Astrocyte (in vitro differentiated cells and primary cell): ENCODE results near the gene FGD2. TPM values are rescaled to one million over a fixed set of nuclear protein-coding genes. Genes with fewer than 3 reads are reported as not detected.

Source experiments
- DNase-seq: peaks from one replicate; pipeline ENCODE4 v3.0.0-alpha.2; 2010; ENCODE audit warnings: low read depth
- FAIRE-seq: peaks from 2 replicates; lab custom pipeline; 2011; peaks lifted over from hg19 to GRCh38; lab: Jason Lieb, UNC
- H2AFZ ChIP-seq: 2 replicates; pipeline ENCODE4 v1.6.0; 2012; ENCODE audit warnings: low read depth, low read length, inconsistent platforms
- H3K27ac ChIP-seq: 2 replicates; pipeline ENCODE4 v1.5.1; 2011; ENCODE audit warnings: low read depth, low read length, inconsistent platforms
- H3K27me3 ChIP-seq: 2 replicates; pipeline ENCODE4 v1.6.0; 2011; ENCODE audit warnings: low read length, inconsistent platforms; ENCODE audit not compliant: insufficient read depth
- H3K36me3 ChIP-seq: 2 replicates; pipeline ENCODE4 v1.5.1; 2011; ENCODE audit warnings: low read length, inconsistent platforms; ENCODE audit not compliant: insufficient read depth
- H3K4me1 ChIP-seq: 2 replicates; pipeline ENCODE4 v1.5.1; 2011; ENCODE audit warnings: low read length, inconsistent platforms; ENCODE audit not compliant: insufficient read depth
- H3K4me2 ChIP-seq: 2 replicates; pipeline ENCODE4 v1.6.0; 2012; ENCODE audit warnings: low read length, inconsistent platforms
- H3K4me3 ChIP-seq: 2 replicates; pipeline ENCODE4 v1.5.1; 2011; ENCODE audit warnings: low read depth, mild to moderate bottlenecking, low read length, inconsistent platforms; ENCODE audit not compliant: insufficient read depth
- H3K79me2 ChIP-seq: 2 replicates; pipeline ENCODE4 v1.6.0; 2012; ENCODE audit warnings: mild to moderate bottlenecking, low read length, inconsistent platforms; ENCODE audit not compliant: insufficient read depth
- H3K9ac ChIP-seq: 2 replicates; pipeline ENCODE4 v1.6.0; 2012; ENCODE audit warnings: mild to moderate bottlenecking, low read length, inconsistent platforms
- H3K9me3 ChIP-seq: 2 replicates; pipeline ENCODE4 v1.5.1; 2012; ENCODE audit warnings: low read depth, mild to moderate bottlenecking, low read length, inconsistent platforms; ENCODE audit not compliant: insufficient read depth
- H4K20me1 ChIP-seq: 2 replicates; pipeline ENCODE4 v1.6.0; 2012; ENCODE audit warnings: low read length, inconsistent platforms; ENCODE audit not compliant: insufficient read depth
- H3K27ac Mint-ChIP-seq: one replicate; pipeline ENCODE4 v1.8.0; 2021; ENCODE audit warnings: mild to moderate bottlenecking, mixed read lengths; ENCODE audit not compliant: unreplicated experiment
- H3K27me3 Mint-ChIP-seq: one replicate; pipeline ENCODE4 v1.8.0; 2021; ENCODE audit warnings: low read depth, mixed read lengths; ENCODE audit not compliant: unreplicated experiment
- H3K36me3 Mint-ChIP-seq: one replicate; pipeline ENCODE4 v1.8.0; 2021; ENCODE audit warnings: low read depth, mixed read lengths; ENCODE audit not compliant: unreplicated experiment
- H3K4me1 Mint-ChIP-seq: one replicate; pipeline ENCODE4 v1.8.0; 2021; ENCODE audit warnings: low read depth, mixed read lengths; ENCODE audit not compliant: unreplicated experiment
- H3K4me3 Mint-ChIP-seq: one replicate; pipeline ENCODE4 v1.8.0; 2021; ENCODE audit warnings: mild to moderate bottlenecking, moderate library complexity, mixed read lengths; ENCODE audit not compliant: unreplicated experiment
- H3K9me3 Mint-ChIP-seq: one replicate; pipeline ENCODE4 v1.8.0; 2021; ENCODE audit warnings: mild to moderate bottlenecking, mixed read lengths; ENCODE audit not compliant: unreplicated experiment
- CTCF ChIP-seq: IDR thresholded peaks from 2 replicates; pipeline ENCODE4 v1.5.1; 2011; ENCODE audit warnings: low read depth, mild to moderate bottlenecking, inconsistent platforms, low read length, moderate library complexity; ENCODE audit not compliant: insufficient read depth
- EZH2 ChIP-seq: IDR thresholded peaks from 2 replicates; pipeline ENCODE4 v1.6.1; 2012; ENCODE audit warnings: mild to moderate bottlenecking, low read length, inconsistent platforms; ENCODE audit not compliant: insufficient read depth
- total RNA-seq: library from RNA; stranded (reverse); gene quantifications from 2 replicates; pipeline ENCODE4 v1.2.1, GENCODE V29; 2021

Gene FGD2
- total RNA-seq, 1 donor from 2014 or later = not detected

- no peaks in the 10 kb centered on the region for H4K20me1 ChIP-seq
- no peak overlapping the region for H3K4me3 ChIP-seq
- TF ChIP-seq EZH2 (no peak), CTCF (no peak)
- no peak overlapping the region for H2AFZ ChIP-seq
- no peak overlapping the region for H3K27ac Mint-ChIP-seq
- no peak overlapping the region for H3K4me2 ChIP-seq
- peaks cover 14% of the 10 kb centered on the region for H3K4me1 ChIP-seq
- peaks cover 2% of the 10 kb centered on the region for H3K9me3 Mint-ChIP-seq
- H3K4me3 Mint-ChIP-seq = no peak overlapping the region
- H3K27ac ChIP-seq = no peak overlapping the region
- peaks cover 9% of the 10 kb centered on the region for H3K27me3 Mint-ChIP-seq
- peaks cover 10% of the 10 kb centered on the region for H3K4me1 Mint-ChIP-seq
- FAIRE-seq = no peak
- H3K36me3 ChIP-seq = no peaks in the 10 kb centered on the region
- DNase-seq = no peak
- no peaks in the 10 kb centered on the region for H3K36me3 Mint-ChIP-seq
- H3K79me2 ChIP-seq = no peaks in the 10 kb centered on the region
- H3K9me3 ChIP-seq = no peaks in the 10 kb centered on the region
- H3K27me3 ChIP-seq = no peaks in the 10 kb centered on the region
- no peak overlapping the region for H3K9ac ChIP-seq
These were observed 50.6 kb downstream of the FGD2 start for GRCh38 chr6:37056112-37056403.

- H3K36me3 ChIP-seq = no peaks in the 10 kb centered on the region
- H3K9ac ChIP-seq = no peak overlapping the region
- H3K4me1 ChIP-seq = peaks cover 13% of the 10 kb centered on the region
- no peak overlapping the region for H3K4me3 ChIP-seq
- H3K27me3 ChIP-seq = no peaks in the 10 kb centered on the region
- no peak for FAIRE-seq
- H2AFZ ChIP-seq = no peak overlapping the region
- no peak overlapping the region for H3K27ac ChIP-seq
- peak overlapping the region; percentile 62 for H3K4me3 Mint-ChIP-seq
- H3K9me3 Mint-ChIP-seq = peaks cover 2% of the 10 kb centered on the region
- DNase-seq = no peak
- no peaks in the 10 kb centered on the region for H3K36me3 Mint-ChIP-seq
- no peaks in the 10 kb centered on the region for H4K20me1 ChIP-seq
- H3K27me3 Mint-ChIP-seq = peaks cover 9% of the 10 kb centered on the region
- no peaks in the 10 kb centered on the region for H3K9me3 ChIP-seq
- TF ChIP-seq EZH2 (no peak), CTCF (no peak)
- peak overlapping the region; percentile 68 for H3K27ac Mint-ChIP-seq
- H3K79me2 ChIP-seq = no peaks in the 10 kb centered on the region
- peaks cover 10% of the 10 kb centered on the region for H3K4me1 Mint-ChIP-seq
- no peak overlapping the region for H3K4me2 ChIP-seq
These were observed 51.1 kb downstream of the FGD2 start for GRCh38 chr6:37056439-37057127.

DNA sequence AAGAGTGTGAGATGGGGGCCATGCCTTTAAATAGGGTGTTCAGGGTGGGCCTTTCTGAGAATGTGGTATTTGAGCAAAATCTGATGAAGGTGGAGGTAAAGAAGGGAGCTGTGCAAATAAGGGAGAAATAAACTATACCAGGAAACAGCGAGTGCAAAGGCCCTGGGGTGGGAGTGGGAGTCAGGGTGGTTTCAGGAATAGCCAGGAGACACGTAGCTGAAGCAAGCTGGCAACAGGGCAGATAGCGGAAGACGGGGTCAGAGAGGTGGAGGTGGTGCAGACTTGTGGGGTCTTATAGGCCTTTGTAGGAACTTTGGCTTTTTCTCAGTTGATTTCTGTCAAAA is 51.6 kb downstream of the FGD2 start:
- no peak for FAIRE-seq
- TF ChIP-seq EZH2 = no peak
- H3K4me1 Mint-ChIP-seq = peaks cover 10% of the 10 kb centered on the region

More for the DNA sequence above, 51.6 kb downstream of the FGD2 start:
- no peak overlapping the region for H3K27ac ChIP-seq
- H3K9ac ChIP-seq = no peak overlapping the region
- DNase-seq = no peak
- no peak overlapping the region for H2AFZ ChIP-seq
- no peaks in the 10 kb centered on the region for H4K20me1 ChIP-seq
- H3K4me1 ChIP-seq = peaks cover 10% of the 10 kb centered on the region
- H3K4me3 Mint-ChIP-seq = peak overlapping the region; percentile 62
- peaks cover 6% of the 10 kb centered on the region for H3K27me3 Mint-ChIP-seq
- no peaks in the 10 kb centered on the region for H3K36me3 Mint-ChIP-seq
- no peaks in the 10 kb centered on the region for H3K27me3 ChIP-seq
- no peak overlapping the region for H3K4me3 ChIP-seq
- no peak overlapping the region for H3K4me2 ChIP-seq
- no peaks in the 10 kb centered on the region for H3K79me2 ChIP-seq
- peak overlapping the region; percentile 68 for H3K27ac Mint-ChIP-seq
- H3K9me3 Mint-ChIP-seq = peaks cover 2% of the 10 kb centered on the region
- H3K9me3 ChIP-seq = no peaks in the 10 kb centered on the region
- H3K36me3 ChIP-seq = no peaks in the 10 kb centered on the region
